Measurements from ENCODE around the gene RASGRP3. TPM values are rescaled to one million over a fixed set of nuclear protein-coding genes. Genes with fewer than 3 reads are reported as not detected.

Gene RASGRP3
- total RNA-seq, 1 donor = 31.5 TPM

DNA sequence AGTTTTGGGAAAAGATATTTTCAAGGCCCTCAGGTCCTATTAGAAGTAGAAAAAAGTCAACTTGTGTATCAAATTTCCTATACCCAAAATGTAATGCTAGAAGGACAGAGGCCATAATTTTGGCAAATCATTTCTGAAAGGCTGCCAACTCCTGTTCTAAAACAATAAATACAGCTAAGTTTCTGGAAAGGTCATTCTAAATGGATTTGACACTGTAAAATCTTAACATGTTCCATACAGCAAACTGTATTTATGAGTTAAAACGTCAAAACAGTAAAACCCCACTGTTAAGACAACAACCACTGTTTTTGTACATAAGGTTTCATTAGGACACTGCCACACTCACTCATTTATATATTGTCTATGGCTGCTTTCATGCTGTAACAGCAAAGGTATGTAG lies 113.0 kb downstream of the RASGRP3 start:
- Histone ChIP-seq H3K27me3 (ENCODE audit: insufficient read depth, low read length) (no peaks in the 10 kb centered on the region), H3K9me3 (ENCODE audit: low read depth, low read length) (no peaks in the 10 kb centered on the region), H3K4me3 (ENCODE audit: low read length) (no peak overlapping the region), H3K4me1 (ENCODE audit: insufficient read depth, low read length) (no peaks in the 10 kb centered on the region)

DNA sequence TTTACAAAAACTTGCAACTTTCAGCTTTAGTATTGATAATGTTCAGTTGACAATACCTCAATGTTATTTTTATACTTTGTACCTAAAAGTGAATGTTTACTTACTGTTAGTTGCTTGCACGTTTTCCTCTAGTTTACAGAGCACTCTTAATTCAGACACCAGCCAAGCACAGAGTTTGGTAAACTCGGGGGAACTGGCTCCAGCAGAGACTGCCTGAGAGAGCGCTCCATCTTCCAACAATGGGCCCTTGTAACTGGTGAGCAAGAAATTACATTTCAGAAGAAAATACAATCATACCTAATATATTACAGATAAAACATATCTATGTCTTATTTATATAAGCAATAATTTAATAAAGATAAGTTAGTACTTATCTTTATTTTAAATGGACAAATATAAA lies 118.9 kb downstream of the RASGRP3 start:
- no peaks in the 10 kb centered on the region for H3K27me3 ChIP-seq (ENCODE audit: insufficient read depth, low read length)
- no peaks in the 10 kb centered on the region for H3K9me3 ChIP-seq (ENCODE audit: low read depth, low read length)
- peaks cover 15% of the 10 kb centered on the region for H3K4me1 ChIP-seq (ENCODE audit: insufficient read depth, low read length)
- no peak overlapping the region for H3K4me3 ChIP-seq (ENCODE audit: low read length)

DNA sequence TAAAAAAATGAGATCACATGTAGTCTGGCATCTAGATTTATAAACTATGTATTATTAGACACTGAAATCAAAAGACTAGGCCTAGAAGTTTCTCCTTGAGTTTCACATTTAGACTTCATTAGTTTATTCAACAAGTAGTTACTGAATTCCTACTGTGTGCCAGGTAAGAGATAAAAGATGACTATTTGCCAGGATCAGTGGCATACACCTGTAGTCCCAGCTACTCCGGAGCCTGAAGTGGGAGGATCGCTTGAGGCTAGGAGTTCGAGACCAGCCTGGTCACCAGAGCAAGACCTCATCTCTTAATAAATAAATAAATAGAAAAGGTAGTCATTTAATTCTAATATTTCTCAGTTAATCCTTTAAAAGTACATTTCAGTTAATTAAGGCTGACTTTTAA lies 120.6 kb downstream of the RASGRP3 start:
- Histone ChIP-seq H3K9me3 (ENCODE audit: low read depth, low read length) (no peaks in the 10 kb centered on the region), H3K4me3 (ENCODE audit: low read length) (no peak overlapping the region), H3K4me1 (ENCODE audit: insufficient read depth, low read length) (peaks cover 15% of the 10 kb centered on the region), H3K27me3 (ENCODE audit: insufficient read depth, low read length) (no peaks in the 10 kb centered on the region)

DNA sequence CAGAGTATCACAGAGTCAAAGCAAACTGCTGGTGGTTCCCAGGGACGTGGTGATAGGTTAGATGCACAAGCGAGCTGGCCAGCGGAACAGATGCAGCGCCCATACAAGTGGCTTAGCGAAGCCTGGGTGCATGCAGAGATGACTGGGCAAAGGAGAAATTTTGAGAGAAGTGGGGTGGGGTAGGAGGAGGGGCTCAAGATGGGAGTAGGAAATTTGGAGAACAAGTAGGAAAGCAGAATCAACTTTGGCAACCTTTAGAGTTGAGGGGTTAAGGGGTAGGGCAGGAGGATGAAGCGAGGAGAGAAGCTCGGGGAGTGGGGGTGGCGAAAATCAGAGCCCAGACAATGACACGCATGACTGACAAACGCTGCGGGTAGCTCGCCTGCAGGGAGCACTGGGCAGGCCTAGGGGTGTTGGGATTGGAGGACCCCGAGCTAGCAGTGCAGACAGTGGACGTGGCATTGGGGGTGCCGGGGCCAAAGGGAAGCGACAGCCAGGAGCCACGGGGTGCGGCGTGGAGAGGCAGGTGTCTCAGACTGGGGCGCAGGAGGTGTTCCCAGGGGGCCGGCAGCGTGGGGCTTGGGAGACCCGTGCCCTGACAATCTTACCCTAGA lies 122.2 kb downstream of the RASGRP3 start:
- H3K4me3 ChIP-seq (ENCODE audit: low read length) = peak overlapping the region; percentile 60

DNA sequence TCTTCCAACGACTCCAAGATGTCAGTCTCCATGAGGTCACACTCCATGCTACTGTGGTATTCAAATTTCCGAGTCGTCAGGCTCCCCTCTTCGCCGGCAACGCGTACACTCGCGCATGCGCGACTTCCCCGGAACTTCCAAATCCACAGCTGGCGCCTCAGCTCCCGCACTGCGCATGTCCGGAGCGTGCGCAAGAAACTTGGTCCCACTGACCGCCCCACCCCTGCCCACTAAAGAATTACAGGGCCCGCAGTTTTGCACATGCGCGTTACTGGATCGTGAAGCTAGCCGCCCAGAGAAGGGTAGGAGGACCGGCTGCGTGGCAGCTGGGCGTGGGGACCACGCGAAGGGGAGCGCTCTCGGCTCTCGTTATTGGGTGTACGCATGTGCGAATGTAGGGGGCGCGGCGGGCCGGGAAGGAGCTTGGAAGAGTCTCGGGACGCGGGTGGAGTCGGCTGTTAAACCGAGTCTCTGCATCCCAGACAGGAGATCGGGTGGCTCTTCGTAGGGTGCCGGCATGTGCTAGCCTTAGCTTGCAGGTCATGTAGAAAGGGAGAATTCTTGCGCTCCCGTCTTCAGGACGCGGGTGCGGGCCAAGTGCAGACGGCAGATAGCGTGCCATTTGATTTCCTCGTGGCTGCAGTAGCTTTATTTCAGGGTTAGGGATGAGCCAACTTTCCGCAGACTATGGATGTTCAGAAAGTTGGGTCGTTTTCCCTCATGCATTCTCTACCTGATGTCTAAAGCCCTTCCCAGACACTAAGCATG lies 122.9 kb downstream of the RASGRP3 start, which contains the start of gene FAM98A:
FAM98A (minus strand) TSS at position 125 of the 768 bp plus-strand sequence; CDS start at position 47, 78 bp downstream.
- no peaks in the 10 kb centered on the region for H3K9me3 ChIP-seq (ENCODE audit: low read depth, low read length)
- H3K4me3 ChIP-seq (ENCODE audit: low read length) = peak within 1 kb of the TSS; percentile 60
- peaks cover 15% of the 10 kb centered on the region for H3K4me1 ChIP-seq (ENCODE audit: insufficient read depth, low read length)
- H3K27me3 ChIP-seq (ENCODE audit: insufficient read depth, low read length) = no peaks in the 10 kb centered on the region

More for the DNA sequence above, 122.2 kb downstream of the RASGRP3 start:
- no peaks in the 10 kb centered on the region for H3K9me3 ChIP-seq (ENCODE audit: low read depth, low read length)
- no peaks in the 10 kb centered on the region for H3K27me3 ChIP-seq (ENCODE audit: insufficient read depth, low read length)
- peaks cover 15% of the 10 kb centered on the region for H3K4me1 ChIP-seq (ENCODE audit: insufficient read depth, low read length)

DNA sequence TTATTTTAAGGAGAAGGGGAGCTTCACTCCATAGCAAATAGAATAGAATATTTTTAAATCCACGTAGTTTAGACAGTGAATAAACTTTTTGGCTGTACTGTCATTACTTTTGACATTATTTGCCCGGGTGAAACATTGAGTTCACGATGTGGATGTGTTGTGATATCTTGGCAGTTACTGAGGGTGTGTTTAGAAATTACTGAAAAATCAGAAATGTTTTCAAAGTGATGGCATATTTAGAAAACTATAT lies 123.4 kb downstream of the RASGRP3 start:
- peak overlapping the region; percentile 60 for H3K4me3 ChIP-seq (ENCODE audit: low read length)
- H3K27me3 ChIP-seq (ENCODE audit: insufficient read depth, low read length) = no peaks in the 10 kb centered on the region
- no peaks in the 10 kb centered on the region for H3K9me3 ChIP-seq (ENCODE audit: low read depth, low read length)
- peaks cover 15% of the 10 kb centered on the region for H3K4me1 ChIP-seq (ENCODE audit: insufficient read depth, low read length)

DNA sequence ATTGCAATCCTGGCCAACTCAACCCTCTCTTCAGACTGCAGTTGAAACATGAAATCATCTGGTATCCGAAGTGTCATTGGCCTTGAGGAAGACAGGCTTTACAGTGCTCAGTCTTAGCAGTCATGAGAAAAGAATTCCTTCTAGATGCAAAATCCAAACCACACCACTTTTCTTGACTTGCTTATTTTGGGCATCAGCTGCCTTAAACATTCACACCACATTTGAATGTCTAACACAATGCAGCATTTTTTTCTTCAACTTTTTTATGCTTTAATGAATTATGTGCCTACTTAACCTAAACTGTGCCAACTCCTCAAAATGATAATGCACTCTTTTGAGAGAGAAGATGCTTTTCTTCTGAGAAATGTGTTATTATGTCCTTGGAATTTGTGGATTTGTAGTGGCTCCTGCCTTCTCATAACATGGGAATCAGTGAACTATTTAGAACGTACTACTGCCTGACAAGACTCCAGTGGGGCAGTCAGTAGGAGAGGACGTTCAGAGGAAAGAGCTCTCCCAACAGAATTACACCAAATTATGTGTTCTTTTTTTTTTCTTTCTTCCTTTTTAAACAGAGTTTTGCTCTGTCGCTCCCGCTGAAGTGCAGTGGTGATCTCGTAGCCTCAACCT lies 125.9 kb downstream of the RASGRP3 start:
- Histone ChIP-seq H3K27me3 (ENCODE audit: insufficient read depth, low read length) (no peaks in the 10 kb centered on the region), H3K4me1 (ENCODE audit: insufficient read depth, low read length) (peaks cover 13% of the 10 kb centered on the region), H3K9me3 (ENCODE audit: low read depth, low read length) (no peaks in the 10 kb centered on the region), H3K4me3 (ENCODE audit: low read length) (no peak overlapping the region)

DNA sequence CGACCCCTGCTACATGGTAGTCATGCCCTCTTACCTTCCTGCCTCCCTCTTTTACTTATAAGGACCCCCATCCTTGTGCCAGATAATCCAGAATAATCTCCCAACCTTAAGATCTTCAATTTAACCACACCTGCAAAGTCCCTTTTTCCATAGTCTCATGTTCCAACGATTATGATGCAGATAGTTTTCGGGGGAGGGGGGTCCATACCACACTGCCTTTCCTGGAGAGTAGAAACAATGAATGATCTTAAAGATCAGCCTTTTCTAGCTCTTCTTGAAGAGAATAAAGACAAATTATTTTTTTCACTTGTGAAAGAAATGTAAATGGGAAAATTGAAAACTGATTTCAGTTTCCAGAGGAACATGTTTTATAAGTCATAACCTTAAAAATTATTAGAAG lies 127.0 kb downstream of the RASGRP3 start:
- Histone ChIP-seq H3K27me3 (ENCODE audit: insufficient read depth, low read length) (no peaks in the 10 kb centered on the region), H3K4me1 (ENCODE audit: insufficient read depth, low read length) (peaks cover 3% of the 10 kb centered on the region), H3K9me3 (ENCODE audit: low read depth, low read length) (no peaks in the 10 kb centered on the region), H3K4me3 (ENCODE audit: low read length) (no peak overlapping the region)

DNA sequence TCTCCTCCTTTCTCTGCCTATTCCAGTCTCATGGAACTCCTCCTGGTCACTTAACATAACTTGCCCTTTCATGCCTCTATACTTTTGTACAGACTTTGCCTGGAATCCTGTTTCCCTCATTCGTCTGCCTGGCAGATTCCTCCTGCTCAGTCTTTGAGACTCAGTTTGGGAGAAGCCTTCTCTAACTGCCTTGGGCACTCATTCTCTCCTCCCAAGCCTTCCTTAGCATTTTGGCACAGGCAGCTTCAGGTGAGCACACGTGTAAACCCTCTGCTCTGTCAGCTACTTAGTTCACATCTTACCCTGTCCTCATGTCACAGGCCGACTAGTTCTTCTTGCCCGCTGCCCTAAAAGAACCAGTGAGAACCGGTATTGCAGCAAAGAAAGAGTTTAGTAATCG lies 128.6 kb downstream of the RASGRP3 start:
- Histone ChIP-seq H3K9me3 (ENCODE audit: low read depth, low read length) (no peaks in the 10 kb centered on the region), H3K4me1 (ENCODE audit: insufficient read depth, low read length) (no peaks in the 10 kb centered on the region), H3K4me3 (ENCODE audit: low read length) (no peak overlapping the region), H3K27me3 (ENCODE audit: insufficient read depth, low read length) (no peaks in the 10 kb centered on the region)

DNA sequence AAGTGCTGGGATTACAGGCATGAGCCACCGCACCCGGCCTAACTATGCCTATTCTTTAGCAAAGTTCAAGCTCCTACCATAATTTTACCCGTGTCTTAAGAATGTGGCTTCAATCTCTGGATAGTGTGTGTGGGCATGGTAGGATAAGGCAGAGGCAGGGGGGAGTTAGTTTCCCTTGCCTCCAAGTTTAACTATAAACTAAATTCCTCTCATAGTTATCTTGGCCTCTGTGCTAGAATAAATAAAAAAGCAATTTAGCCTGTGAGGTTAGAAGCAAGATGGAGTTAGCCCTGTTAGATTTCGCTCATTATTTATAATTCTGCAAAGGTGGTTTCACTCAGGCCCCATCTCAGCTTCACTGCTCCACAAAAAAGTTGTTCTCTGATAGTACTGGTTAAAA lies 129.7 kb downstream of the RASGRP3 start:
- Histone ChIP-seq H3K4me3 (ENCODE audit: low read length) (no peak overlapping the region), H3K9me3 (ENCODE audit: low read depth, low read length) (no peaks in the 10 kb centered on the region), H3K4me1 (ENCODE audit: insufficient read depth, low read length) (no peaks in the 10 kb centered on the region), H3K27me3 (ENCODE audit: insufficient read depth, low read length) (no peaks in the 10 kb centered on the region)

DNA sequence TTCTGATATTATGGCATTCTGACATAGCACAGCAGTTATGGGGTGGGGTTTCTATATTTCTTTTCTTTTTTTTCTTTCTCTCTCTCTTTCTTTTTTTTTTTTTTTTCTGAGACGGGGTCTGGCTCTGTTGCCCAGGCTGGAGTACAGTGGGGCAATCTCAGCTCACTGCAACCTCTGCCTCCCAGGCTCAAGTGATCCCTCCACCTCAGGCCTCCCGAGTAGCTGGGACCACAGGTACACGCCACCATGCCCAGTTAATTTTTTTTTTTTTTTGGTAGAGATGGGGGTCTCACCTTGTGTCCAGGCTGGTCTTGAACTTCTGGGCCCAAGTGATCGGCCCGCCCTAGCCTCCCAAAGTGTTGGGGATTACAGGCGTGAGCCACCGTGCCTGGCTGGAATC lies 130.2 kb downstream of the RASGRP3 start:
- H3K4me1 ChIP-seq (ENCODE audit: insufficient read depth, low read length) = no peaks in the 10 kb centered on the region
- H3K27me3 ChIP-seq (ENCODE audit: insufficient read depth, low read length) = no peaks in the 10 kb centered on the region
- no peak overlapping the region for H3K4me3 ChIP-seq (ENCODE audit: low read length)

DNA sequence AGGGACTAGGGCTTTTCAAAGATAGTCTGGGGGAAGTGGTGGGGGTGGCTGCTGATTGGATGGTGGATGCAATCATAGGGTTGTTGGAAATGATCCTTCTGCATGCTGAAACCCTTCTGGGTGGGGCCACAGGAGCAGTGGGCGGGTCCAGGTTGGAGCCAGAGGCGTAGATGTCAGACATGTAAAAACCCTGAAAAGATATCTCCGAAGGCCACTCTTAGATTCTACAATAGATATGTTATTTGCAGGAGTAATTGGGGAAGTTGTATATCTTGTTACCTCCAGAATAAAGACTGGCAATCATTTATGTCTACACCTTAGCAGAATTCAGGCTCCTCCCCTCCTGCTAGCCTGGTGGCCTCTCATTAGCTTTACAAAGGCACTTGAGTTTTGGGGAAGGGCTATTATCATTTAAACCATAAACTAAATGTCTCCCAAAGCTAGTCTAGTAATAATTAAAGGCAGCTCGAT lies 130.8 kb downstream of the RASGRP3 start:
- H3K4me3 ChIP-seq (ENCODE audit: low read length) = no peak overlapping the region
- no peaks in the 10 kb centered on the region for H3K4me1 ChIP-seq (ENCODE audit: insufficient read depth, low read length)
- H3K27me3 ChIP-seq (ENCODE audit: insufficient read depth, low read length) = no peaks in the 10 kb centered on the region
- H3K9me3 ChIP-seq (ENCODE audit: low read depth, low read length) = no peaks in the 10 kb centered on the region

More for the DNA sequence above, 130.2 kb downstream of the RASGRP3 start:
- no peaks in the 10 kb centered on the region for H3K9me3 ChIP-seq (ENCODE audit: low read depth, low read length)

DNA sequence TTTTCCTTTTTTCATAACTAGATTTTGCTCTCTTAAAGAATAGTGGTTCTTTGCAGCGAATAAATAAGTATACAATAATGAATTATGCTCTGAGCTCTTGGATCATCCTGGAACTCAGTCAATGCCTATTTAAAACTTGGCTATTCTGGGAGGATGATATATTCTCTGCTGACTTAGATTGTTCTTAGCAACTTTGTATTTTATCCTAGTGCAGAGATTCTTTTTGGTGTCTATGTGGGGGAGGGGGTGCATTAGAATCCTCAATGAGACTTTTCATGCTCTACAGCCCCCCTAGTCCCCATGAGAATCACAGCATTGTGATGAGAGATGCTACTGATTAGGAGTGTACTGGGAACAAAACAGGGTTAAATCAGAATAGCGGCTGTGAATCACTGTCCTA lies 131.5 kb downstream of the RASGRP3 start:
- H3K9me3 ChIP-seq (ENCODE audit: low read depth, low read length) = no peaks in the 10 kb centered on the region
- H3K4me3 ChIP-seq (ENCODE audit: low read length) = no peak overlapping the region
- no peaks in the 10 kb centered on the region for H3K4me1 ChIP-seq (ENCODE audit: insufficient read depth, low read length)
- no peaks in the 10 kb centered on the region for H3K27me3 ChIP-seq (ENCODE audit: insufficient read depth, low read length)

DNA sequence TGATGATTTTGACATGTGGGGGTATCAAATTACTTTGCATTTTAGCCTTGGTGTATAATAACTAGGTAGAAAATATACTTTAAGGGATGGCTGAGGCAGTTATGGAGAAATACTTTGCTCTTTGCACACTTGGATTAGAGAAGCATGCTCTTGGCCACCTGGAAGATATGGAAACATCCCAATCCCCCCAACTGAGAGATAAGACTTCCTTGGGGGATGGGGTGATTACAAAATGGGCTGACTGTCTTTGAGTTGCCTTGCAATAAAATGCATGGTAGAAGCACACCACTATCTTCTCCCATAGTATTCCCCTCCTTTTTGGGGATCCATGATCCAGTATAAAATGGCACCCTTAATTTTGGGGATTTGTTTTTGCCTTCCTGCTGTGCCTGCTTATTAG lies 137.7 kb downstream of the RASGRP3 start:
- peaks cover 8% of the 10 kb centered on the region for H3K9me3 ChIP-seq (ENCODE audit: low read depth, low read length)
- no peaks in the 10 kb centered on the region for H3K4me1 ChIP-seq (ENCODE audit: insufficient read depth, low read length)
- H3K4me3 ChIP-seq (ENCODE audit: low read length) = no peak overlapping the region
- H3K27me3 ChIP-seq (ENCODE audit: insufficient read depth, low read length) = no peaks in the 10 kb centered on the region

Data from mononuclear cell (primary cell).